ENCODE data around the gene METTL1.
"Not testable (repeated sequence)": the region's sequence is repeated elsewhere in the genome, so short reads cannot be mapped to it uniquely, and the experiment has no call there.

The METTL1 gene

GRCh38 chr12:57782243-57782607 lies 10.3 kb upstream of the METTL1 start:
- peak overlapping the region; percentile 99 for H3K4me3 Mint-ChIP-seq
- H3K36me3 Mint-ChIP-seq = peaks cover 19% of the 10 kb centered on the region
- H3K27ac Mint-ChIP-seq = peak overlapping the region; percentile 95
- peaks cover 50% of the 10 kb centered on the region for H3K4me1 Mint-ChIP-seq
- CTCF ChIA-PET = interaction anchor here (1.0 to 2.6 kb wide), 7 partner anchors 12 to 123 kb away, joined by 3 to 13 read pairs (median 7); no protein-coding TSS in a partner anchor
- H3K27me3 Mint-ChIP-seq = no peaks in the 10 kb centered on the region
- H3K9me3 Mint-ChIP-seq = no peaks in the 10 kb centered on the region
- DNase-seq = no peak

- H3K4me3 Mint-ChIP-seq = no peak overlapping the region
- peaks cover 50% of the 10 kb centered on the region for H3K4me1 Mint-ChIP-seq
- H3K27me3 Mint-ChIP-seq = no peaks in the 10 kb centered on the region
Observed at GRCh38 chr12:57781801-57782200, 9.9 kb upstream of the METTL1 start.

GRCh38 chr12:57781244-57781643 lies 9.3 kb upstream of the METTL1 start:
- CTCF ChIA-PET = interaction anchor here (1.1 to 2.6 kb wide), 7 partner anchors 9 to 124 kb away, joined by 4 to 13 read pairs (median 7); partner anchors contain the start of genes EEF1AKMT3 and METTL1
- H3K27ac Mint-ChIP-seq = peak overlapping the region; percentile 77
- H3K4me1 Mint-ChIP-seq = peaks cover 48% of the 10 kb centered on the region
- no peak overlapping the region for H3K4me3 Mint-ChIP-seq
- no peaks in the 10 kb centered on the region for H3K9me3 Mint-ChIP-seq
- H3K36me3 Mint-ChIP-seq = peaks cover 15% of the 10 kb centered on the region
- H3K27me3 Mint-ChIP-seq = no peaks in the 10 kb centered on the region
- no peak for DNase-seq

More at GRCh38 chr12:57781801-57782200, 9.9 kb upstream of the METTL1 start:
- H3K9me3 Mint-ChIP-seq = no peaks in the 10 kb centered on the region
- peaks cover 19% of the 10 kb centered on the region for H3K36me3 Mint-ChIP-seq
- DNase-seq = no peak
- CTCF ChIA-PET = interaction anchor here (1.1 to 2.6 kb wide), 7 partner anchors 9 to 123 kb away, joined by 4 to 13 read pairs (median 7); partner anchors contain the start of genes EEF1AKMT3 and METTL1
- H3K27ac Mint-ChIP-seq = peak overlapping the region; percentile 77

GRCh38 chr12:57780284-57780897 lies 8.5 kb upstream of the METTL1 start:
- Mint-ChIP-seq H3K36me3 (peaks cover 15% of the 10 kb centered on the region), H3K9me3 (no peaks in the 10 kb centered on the region), H3K27me3 (no peaks in the 10 kb centered on the region), H3K4me1 (peaks cover 50% of the 10 kb centered on the region), H3K27ac (peak overlapping the region; percentile 77), H3K4me3 (no peak overlapping the region)
- CTCF ChIA-PET = interaction anchor here (1.1 to 2.0 kb wide), 8 partner anchors 14 to 125 kb away, joined by 4 to 10 read pairs (median 6); no protein-coding TSS in a partner anchor
- no peak for DNase-seq

- Mint-ChIP-seq H3K27me3 (no peaks in the 10 kb centered on the region), H3K27ac (no peak overlapping the region), H3K36me3 (peaks cover 15% of the 10 kb centered on the region), H3K9me3 (no peaks in the 10 kb centered on the region), H3K4me1 (peaks cover 50% of the 10 kb centered on the region), H3K4me3 (no peak overlapping the region)
- DNase-seq = no peak
- CTCF ChIA-PET = interaction anchor here (1.1 to 2.0 kb wide), 4 partner anchors 14 to 125 kb away, joined by 3 to 10 read pairs (median 6); no protein-coding TSS in a partner anchor
Observed at GRCh38 chr12:57779736-57780135, 7.8 kb upstream of the METTL1 start.

- H3K4me1 Mint-ChIP-seq = peaks cover 48% of the 10 kb centered on the region
- peaks cover 12% of the 10 kb centered on the region for H3K36me3 Mint-ChIP-seq
- H3K27me3 Mint-ChIP-seq = peaks cover 2% of the 10 kb centered on the region
- no peak for DNase-seq
- CTCF ChIA-PET = no interaction called here
- no peaks in the 10 kb centered on the region for H3K9me3 Mint-ChIP-seq
- H3K27ac Mint-ChIP-seq = no peak overlapping the region
- H3K4me3 Mint-ChIP-seq = no peak overlapping the region
Observed at GRCh38 chr12:57777911-57778310, 6.0 kb upstream of the METTL1 start.

GRCh38 chr12:57777367-57777766 lies 5.5 kb upstream of the METTL1 start:
- Mint-ChIP-seq H3K27ac (no peak overlapping the region), H3K4me1 (peaks cover 44% of the 10 kb centered on the region), H3K9me3 (no peaks in the 10 kb centered on the region), H3K27me3 (peaks cover 6% of the 10 kb centered on the region), H3K36me3 (peaks cover 7% of the 10 kb centered on the region), H3K4me3 (no peak overlapping the region)
- DNase-seq = no peak
- CTCF ChIA-PET = no interaction called here

GRCh38 chr12:57776247-57776587 lies 4.3 kb upstream of the METTL1 start:
- peaks cover 6% of the 10 kb centered on the region for H3K27me3 Mint-ChIP-seq
- H3K4me3 Mint-ChIP-seq = no peak overlapping the region
- DNase-seq = no peak
- peaks cover 40% of the 10 kb centered on the region for H3K4me1 Mint-ChIP-seq
- no peak overlapping the region for H3K27ac Mint-ChIP-seq
- H3K9me3 Mint-ChIP-seq = no peaks in the 10 kb centered on the region
- CTCF ChIA-PET = interaction anchor here (1.6 to 1.7 kb wide), 2 partner anchors 17 to 27 kb away, joined by 3 to 5 read pairs; no protein-coding TSS in a partner anchor
- H3K36me3 Mint-ChIP-seq = peaks cover 10% of the 10 kb centered on the region

GRCh38 chr12:57775563-57776246 lies 3.8 kb upstream of the METTL1 start:
- H3K4me3 Mint-ChIP-seq = no peak overlapping the region
- peaks cover 37% of the 10 kb centered on the region for H3K4me1 Mint-ChIP-seq
- H3K27ac Mint-ChIP-seq = no peak overlapping the region
- CTCF ChIA-PET = interaction anchor here (1.1 to 1.7 kb wide), 4 partner anchors 17 to 62 kb away, joined by 3 to 5 read pairs (median 4); no protein-coding TSS in a partner anchor
- H3K9me3 Mint-ChIP-seq = no peaks in the 10 kb centered on the region
- no peak for DNase-seq
- peaks cover 6% of the 10 kb centered on the region for H3K27me3 Mint-ChIP-seq
- H3K36me3 Mint-ChIP-seq = peaks cover 10% of the 10 kb centered on the region

GRCh38 chr12:57775044-57775443 lies 3.1 kb upstream of the METTL1 start:
- Mint-ChIP-seq H3K27me3 (peaks cover 6% of the 10 kb centered on the region), H3K4me1 (peaks cover 37% of the 10 kb centered on the region), H3K27ac (no peak overlapping the region), H3K4me3 (no peak overlapping the region), H3K9me3 (no peaks in the 10 kb centered on the region), H3K36me3 (peaks cover 12% of the 10 kb centered on the region)
- no peak for DNase-seq
- CTCF ChIA-PET = interaction anchor here (1.0 to 1.8 kb wide), 7 partner anchors 9 to 62 kb away, joined by 3 to 5 read pairs (median 3); no protein-coding TSS in a partner anchor

- Mint-ChIP-seq H3K4me1 (peaks cover 38% of the 10 kb centered on the region), H3K36me3 (peaks cover 16% of the 10 kb centered on the region)
- H3K9me3 Mint-ChIP-seq, H3K27ac Mint-ChIP-seq, H3K4me3 Mint-ChIP-seq, DNase-seq, H3K27me3 Mint-ChIP-seq: not testable (repeated sequence)
- CTCF ChIA-PET = interaction anchor here (1.0 to 1.8 kb wide), 7 partner anchors 9 to 63 kb away, joined by 3 to 5 read pairs (median 3); no protein-coding TSS in a partner anchor
Observed at GRCh38 chr12:57774634-57775033, 2.7 kb upstream of the METTL1 start.

GRCh38 chr12:57772429-57773322 lies 771 bp upstream of the METTL1 start, which contains the start of gene EEF1AKMT3:
Gene EEF1AKMT3, plus strand, starts transcription at chr12:57772614. Its CDS starts 111 bp downstream, at chr12:57772725.
- Mint-ChIP-seq H3K4me1 (peaks cover 33% of the 10 kb centered on the region), H3K9me3 (no peaks in the 10 kb centered on the region), H3K36me3 (peaks cover 23% of the 10 kb centered on the region), H3K27ac (peak within 1 kb of the TSS; percentile 97), H3K27me3 (peaks cover 12% of the 10 kb centered on the region), H3K4me3 (peak within 1 kb of the TSS; percentile 94)
- DNase-seq = peak; percentile 74
- CTCF ChIA-PET = interaction anchor here (0.7 to 1.9 kb wide), 6 partner anchors 9 to 133 kb away, joined by 3 to 8 read pairs (median 4); no protein-coding TSS in a partner anchor

GRCh38 chr12:57771236-57771872 lies 551 bp downstream of the METTL1 start:
- peak overlapping the region; percentile 97 for H3K27ac Mint-ChIP-seq
- CTCF ChIA-PET = interaction anchor here (0.8 to 1.9 kb wide), 4 partner anchors 10 to 15 kb away, joined by 3 to 8 read pairs (median 4); no protein-coding TSS in a partner anchor
- peaks cover 23% of the 10 kb centered on the region for H3K36me3 Mint-ChIP-seq
- no peaks in the 10 kb centered on the region for H3K9me3 Mint-ChIP-seq
- peaks cover 25% of the 10 kb centered on the region for H3K27me3 Mint-ChIP-seq
- peak overlapping the region; percentile 94 for H3K4me3 Mint-ChIP-seq
- peaks cover 39% of the 10 kb centered on the region for H3K4me1 Mint-ChIP-seq
- peak; percentile 93 for DNase-seq

Measured in activated naive CD4-positive, alpha-beta T cell treated with anti-CD3 and anti-CD28 coated beads, Interleukin-2, amount 10 ng/mL, durations not matched to agents 7 days and 5 days (primary cell).